Measurements from ENCODE around the gene JPH3.

The JPH3 gene

GRCh38 chr16:87628940-87629339 is 26.6 kb downstream of the JPH3 start:
- peaks cover 22% of the 10 kb centered on the region for H3K9me3 ChIP-seq (ENCODE audit: control insufficient read depth, low read length)
- H3K4me1 ChIP-seq (ENCODE audit: control insufficient read depth, insufficient read depth, low read length) = peaks cover 7% of the 10 kb centered on the region
- no peak overlapping the region for H3K4me3 ChIP-seq (ENCODE audit: low read length)
- peaks cover 49% of the 10 kb centered on the region for H3K27me3 ChIP-seq (replicated peaks; ENCODE audit: control insufficient read depth, insufficient read depth, low read length)
- H3K9ac ChIP-seq (ENCODE audit: low read length) = no peak overlapping the region
- no peaks in the 10 kb centered on the region for H3K36me3 ChIP-seq (ENCODE audit: control insufficient read depth, insufficient read depth, low read length, severe bottlenecking)
- DNase-seq (ENCODE audit: low read depth) = peak; percentile 70

- DNase-seq (ENCODE audit: low read depth) = no peak
- Histone ChIP-seq H3K36me3 (ENCODE audit: control insufficient read depth, insufficient read depth, low read length, severe bottlenecking) (no peaks in the 10 kb centered on the region), H3K4me1 (ENCODE audit: control insufficient read depth, insufficient read depth, low read length) (peaks cover 12% of the 10 kb centered on the region), H3K27me3 (replicated peaks; ENCODE audit: control insufficient read depth, insufficient read depth, low read length) (peaks cover 45% of the 10 kb centered on the region), H3K9ac (ENCODE audit: low read length) (no peak overlapping the region), H3K9me3 (ENCODE audit: control insufficient read depth, low read length) (peaks cover 22% of the 10 kb centered on the region), H3K4me3 (ENCODE audit: low read length) (no peak overlapping the region)
Measured at GRCh38 chr16:87631067-87631466, 28.8 kb downstream of the JPH3 start.

DNA sequence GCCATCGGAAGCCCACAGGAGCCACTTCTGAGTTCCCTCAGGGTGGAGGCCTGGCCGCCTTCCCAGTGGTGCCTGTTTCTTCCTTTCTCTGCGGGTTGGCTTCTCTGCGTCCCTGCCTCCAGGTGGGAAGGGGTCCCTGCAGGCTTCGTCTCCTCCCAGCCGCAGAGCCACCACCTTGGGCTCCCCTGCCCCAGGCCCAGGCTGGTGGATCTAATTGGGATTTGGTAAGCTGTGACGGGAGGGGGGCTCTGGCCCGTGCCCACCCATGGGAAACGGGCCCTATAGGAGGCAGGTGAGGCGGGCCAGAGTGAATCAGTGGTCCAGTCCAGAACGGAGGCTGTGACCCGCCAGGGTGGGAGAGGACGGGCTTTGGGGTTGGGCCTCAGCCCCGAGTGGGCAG is 32.1 kb downstream of the JPH3 start:
- DNase-seq (ENCODE audit: low read depth) = no peak
- no peak overlapping the region for H3K9ac ChIP-seq (ENCODE audit: low read length)
- no peaks in the 10 kb centered on the region for H3K36me3 ChIP-seq (ENCODE audit: control insufficient read depth, insufficient read depth, low read length, severe bottlenecking)
- H3K4me3 ChIP-seq (ENCODE audit: low read length) = no peak overlapping the region
- peaks cover 5% of the 10 kb centered on the region for H3K4me1 ChIP-seq (ENCODE audit: control insufficient read depth, insufficient read depth, low read length)
- peaks cover 22% of the 10 kb centered on the region for H3K9me3 ChIP-seq (ENCODE audit: control insufficient read depth, low read length)
- peaks cover 43% of the 10 kb centered on the region for H3K27me3 ChIP-seq (replicated peaks; ENCODE audit: control insufficient read depth, insufficient read depth, low read length)

DNA sequence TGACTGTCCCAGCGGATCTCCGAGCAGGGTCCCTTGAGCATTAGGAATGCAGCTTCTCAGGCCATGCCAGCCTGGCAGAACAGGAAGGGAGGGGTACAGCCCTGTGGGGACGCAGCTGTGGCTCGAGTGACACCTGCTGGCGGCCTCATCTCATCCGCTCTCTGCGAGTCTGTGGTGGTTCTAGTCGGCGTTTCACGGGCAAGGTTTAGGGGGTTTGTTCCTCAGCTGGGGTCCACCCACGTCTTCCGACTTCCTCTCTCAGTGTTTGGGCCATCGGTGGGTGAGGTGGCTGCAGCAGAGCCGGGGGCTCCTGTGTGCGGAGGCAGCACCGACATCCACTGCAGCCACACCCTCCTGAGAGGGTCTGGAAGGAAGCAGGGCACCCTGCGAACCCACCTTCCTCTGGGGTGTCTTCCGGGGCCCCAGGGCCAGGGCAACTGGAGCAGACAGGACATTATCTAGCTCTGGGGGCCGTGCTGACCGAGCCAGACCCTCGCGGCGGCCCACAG is 33.3 kb downstream of the JPH3 start:
- peaks cover 5% of the 10 kb centered on the region for H3K4me1 ChIP-seq (ENCODE audit: control insufficient read depth, insufficient read depth, low read length)
- no peak overlapping the region for H3K9ac ChIP-seq (ENCODE audit: low read length)
- no peaks in the 10 kb centered on the region for H3K36me3 ChIP-seq (ENCODE audit: control insufficient read depth, insufficient read depth, low read length, severe bottlenecking)
- no peak overlapping the region for H3K4me3 ChIP-seq (ENCODE audit: low read length)
- H3K27me3 ChIP-seq (replicated peaks; ENCODE audit: control insufficient read depth, insufficient read depth, low read length) = peaks cover 47% of the 10 kb centered on the region
- H3K9me3 ChIP-seq (ENCODE audit: control insufficient read depth, low read length) = peaks cover 16% of the 10 kb centered on the region
- DNase-seq (ENCODE audit: low read depth) = peak; percentile 60

DNA sequence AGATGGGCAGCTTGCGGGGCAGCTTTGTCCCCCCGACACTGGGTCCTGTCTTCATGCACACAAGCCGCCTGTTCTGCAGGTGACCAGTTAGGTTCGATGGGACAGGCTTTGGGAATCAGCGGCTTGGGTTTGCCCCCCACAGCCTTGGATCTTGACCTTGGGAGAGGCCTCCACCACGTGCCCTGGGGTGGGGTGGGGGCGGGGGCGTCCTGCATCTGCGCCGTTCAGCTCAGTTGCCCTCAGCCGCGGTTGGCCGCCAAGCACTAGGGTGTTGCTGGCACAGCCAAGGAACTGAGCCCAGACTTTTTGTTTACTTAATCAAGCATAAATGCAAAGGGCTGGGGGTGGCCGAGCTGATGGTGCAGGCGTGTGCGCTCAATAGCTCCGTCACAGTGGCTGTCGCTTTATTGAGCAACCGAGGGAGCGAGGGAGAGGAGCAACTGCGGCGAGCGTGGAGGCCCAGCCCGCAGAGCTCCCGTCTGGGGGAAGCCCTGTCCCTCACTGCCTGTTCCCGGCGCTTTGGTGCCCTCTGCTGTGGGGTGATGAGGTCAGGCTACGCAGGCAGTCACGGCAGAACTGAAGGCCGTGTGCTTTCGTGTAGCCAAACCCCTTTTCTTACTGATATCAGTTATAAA is 33.9 kb downstream of the JPH3 start:
- H3K36me3 ChIP-seq (ENCODE audit: control insufficient read depth, insufficient read depth, low read length, severe bottlenecking) = no peaks in the 10 kb centered on the region
- H3K4me3 ChIP-seq (ENCODE audit: low read length) = no peak overlapping the region
- peak overlapping the region; percentile 18 for H3K9ac ChIP-seq (ENCODE audit: low read length)
- H3K4me1 ChIP-seq (ENCODE audit: control insufficient read depth, insufficient read depth, low read length) = peaks cover 5% of the 10 kb centered on the region
- H3K27me3 ChIP-seq (replicated peaks; ENCODE audit: control insufficient read depth, insufficient read depth, low read length) = peaks cover 47% of the 10 kb centered on the region
- DNase-seq (ENCODE audit: low read depth) = peak; percentile 91
- H3K9me3 ChIP-seq (ENCODE audit: control insufficient read depth, low read length) = peaks cover 10% of the 10 kb centered on the region

DNA sequence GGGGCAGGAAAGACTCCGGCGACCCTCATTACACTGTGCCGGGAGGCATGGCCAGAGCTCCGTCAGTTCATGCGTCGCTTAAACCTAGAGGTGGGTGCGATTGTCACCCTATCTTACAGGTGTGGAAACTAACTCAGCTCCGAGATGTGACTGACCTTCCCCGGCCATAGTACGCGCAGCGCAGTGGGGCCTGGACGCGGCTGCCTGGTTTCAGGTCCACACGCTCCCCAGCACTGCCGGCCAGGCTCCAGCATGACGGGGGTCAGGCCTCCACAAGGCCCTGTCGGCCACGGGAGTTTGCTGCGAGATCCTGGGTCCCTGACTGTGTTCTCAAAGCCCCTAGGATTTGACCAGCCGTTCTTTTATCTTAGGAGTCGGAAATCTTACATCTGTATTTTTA is 34.4 kb downstream of the JPH3 start:
- Histone ChIP-seq H3K9me3 (ENCODE audit: control insufficient read depth, low read length) (peaks cover 4% of the 10 kb centered on the region), H3K4me1 (ENCODE audit: control insufficient read depth, insufficient read depth, low read length) (peaks cover 5% of the 10 kb centered on the region), H3K27me3 (replicated peaks; ENCODE audit: control insufficient read depth, insufficient read depth, low read length) (peaks cover 47% of the 10 kb centered on the region), H3K9ac (ENCODE audit: low read length) (peak overlapping the region; percentile 18), H3K36me3 (ENCODE audit: control insufficient read depth, insufficient read depth, low read length, severe bottlenecking) (no peaks in the 10 kb centered on the region), H3K4me3 (ENCODE audit: low read length) (no peak overlapping the region)
- DNase-seq (ENCODE audit: low read depth) = no peak

- no peak overlapping the region for H3K9ac ChIP-seq (ENCODE audit: low read length)
- peaks cover 42% of the 10 kb centered on the region for H3K27me3 ChIP-seq (replicated peaks; ENCODE audit: control insufficient read depth, insufficient read depth, low read length)
- H3K9me3 ChIP-seq (ENCODE audit: control insufficient read depth, low read length) = no peaks in the 10 kb centered on the region
Measured at GRCh38 chr16:87637357-87637756, 35.0 kb downstream of the JPH3 start.

GRCh38 chr16:87638736-87639135 is 36.4 kb downstream of the JPH3 start:
- no peaks in the 10 kb centered on the region for H3K36me3 ChIP-seq (ENCODE audit: control insufficient read depth, insufficient read depth, low read length, severe bottlenecking)
- H3K27me3 ChIP-seq (replicated peaks; ENCODE audit: control insufficient read depth, insufficient read depth, low read length) = peaks cover 49% of the 10 kb centered on the region
- no peak overlapping the region for H3K4me3 ChIP-seq (ENCODE audit: low read length)
- DNase-seq (ENCODE audit: low read depth) = no peak
- H3K9ac ChIP-seq (ENCODE audit: low read length) = no peak overlapping the region
- no peaks in the 10 kb centered on the region for H3K9me3 ChIP-seq (ENCODE audit: control insufficient read depth, low read length)
- H3K4me1 ChIP-seq (ENCODE audit: control insufficient read depth, insufficient read depth, low read length) = peaks cover 5% of the 10 kb centered on the region

More at GRCh38 chr16:87637357-87637756, 35.0 kb downstream of the JPH3 start:
- H3K4me1 ChIP-seq (ENCODE audit: control insufficient read depth, insufficient read depth, low read length) = peaks cover 5% of the 10 kb centered on the region
- H3K36me3 ChIP-seq (ENCODE audit: control insufficient read depth, insufficient read depth, low read length, severe bottlenecking) = no peaks in the 10 kb centered on the region
- no peak overlapping the region for H3K4me3 ChIP-seq (ENCODE audit: low read length)
- no peak for DNase-seq (ENCODE audit: low read depth)

DNA sequence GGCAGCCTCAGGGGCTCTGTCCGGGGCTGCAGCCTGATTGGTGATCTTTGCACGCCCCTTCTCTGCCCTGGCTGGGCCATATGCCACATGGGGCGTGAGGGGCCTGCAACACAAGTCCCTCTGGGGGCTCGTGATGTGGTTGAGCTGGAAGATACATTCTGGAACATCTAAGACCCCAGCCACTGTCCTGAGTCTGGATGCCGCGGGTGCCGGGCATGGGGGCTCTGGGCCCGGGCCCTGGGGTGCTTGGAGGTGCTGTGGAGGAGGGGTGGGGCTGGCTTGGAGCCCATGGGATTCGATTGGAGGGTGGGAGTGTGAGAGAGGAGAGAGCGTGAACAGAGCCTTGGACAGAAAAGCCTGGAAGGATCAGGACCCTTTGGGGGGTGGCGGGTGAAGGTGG is 39.4 kb downstream of the JPH3 start:
- H3K9ac ChIP-seq (ENCODE audit: low read length) = no peak overlapping the region
- H3K4me3 ChIP-seq (ENCODE audit: low read length) = no peak overlapping the region
- H3K27me3 ChIP-seq (replicated peaks; ENCODE audit: control insufficient read depth, insufficient read depth, low read length) = peaks cover 54% of the 10 kb centered on the region
- no peaks in the 10 kb centered on the region for H3K9me3 ChIP-seq (ENCODE audit: control insufficient read depth, low read length)
- H3K36me3 ChIP-seq (ENCODE audit: control insufficient read depth, insufficient read depth, low read length, severe bottlenecking) = no peaks in the 10 kb centered on the region
- no peaks in the 10 kb centered on the region for H3K4me1 ChIP-seq (ENCODE audit: control insufficient read depth, insufficient read depth, low read length)
- DNase-seq (ENCODE audit: low read depth) = no peak

DNA sequence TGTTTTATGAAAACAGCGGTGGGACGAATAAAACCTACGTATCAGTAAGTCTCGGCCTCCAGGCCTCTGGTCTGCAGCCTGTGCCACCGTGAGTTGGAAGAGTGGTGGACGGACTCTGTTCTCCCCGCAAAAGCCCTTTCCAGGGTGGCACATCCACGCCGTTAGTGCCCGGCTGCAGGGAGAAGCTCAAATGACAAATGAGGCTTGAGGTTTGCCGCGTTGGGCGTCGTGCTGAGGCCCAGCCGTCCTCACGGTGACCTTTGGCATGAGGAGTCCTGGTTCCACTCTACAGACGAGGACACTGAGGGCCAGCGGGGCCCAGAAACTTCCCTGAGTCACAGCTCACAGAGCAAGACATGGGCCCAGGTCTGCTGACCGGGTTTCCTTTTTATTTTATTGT is 40.2 kb downstream of the JPH3 start:
- Histone ChIP-seq H3K9ac (ENCODE audit: low read length) (no peak overlapping the region), H3K9me3 (ENCODE audit: control insufficient read depth, low read length) (no peaks in the 10 kb centered on the region), H3K4me1 (ENCODE audit: control insufficient read depth, insufficient read depth, low read length) (no peaks in the 10 kb centered on the region), H3K36me3 (ENCODE audit: control insufficient read depth, insufficient read depth, low read length, severe bottlenecking) (no peaks in the 10 kb centered on the region), H3K27me3 (replicated peaks; ENCODE audit: control insufficient read depth, insufficient read depth, low read length) (peaks cover 61% of the 10 kb centered on the region), H3K4me3 (ENCODE audit: low read length) (no peak overlapping the region)
- no peak for DNase-seq (ENCODE audit: low read depth)

- no peak overlapping the region for H3K4me3 ChIP-seq (ENCODE audit: low read length)
- no peak overlapping the region for H3K9ac ChIP-seq (ENCODE audit: low read length)
- H3K4me1 ChIP-seq (ENCODE audit: control insufficient read depth, insufficient read depth, low read length) = no peaks in the 10 kb centered on the region
- DNase-seq (ENCODE audit: low read depth) = no peak
- H3K9me3 ChIP-seq (ENCODE audit: control insufficient read depth, low read length) = no peaks in the 10 kb centered on the region
- H3K27me3 ChIP-seq (replicated peaks; ENCODE audit: control insufficient read depth, insufficient read depth, low read length) = peaks cover 66% of the 10 kb centered on the region
- no peaks in the 10 kb centered on the region for H3K36me3 ChIP-seq (ENCODE audit: control insufficient read depth, insufficient read depth, low read length, severe bottlenecking)
Measured at GRCh38 chr16:87644186-87644585, 41.9 kb downstream of the JPH3 start.

- H3K9ac ChIP-seq (ENCODE audit: low read length) = no peak overlapping the region
- no peaks in the 10 kb centered on the region for H3K9me3 ChIP-seq (ENCODE audit: control insufficient read depth, low read length)
- DNase-seq (ENCODE audit: low read depth) = no peak
- no peaks in the 10 kb centered on the region for H3K4me1 ChIP-seq (ENCODE audit: control insufficient read depth, insufficient read depth, low read length)
- H3K4me3 ChIP-seq (ENCODE audit: low read length) = no peak overlapping the region
- no peaks in the 10 kb centered on the region for H3K36me3 ChIP-seq (ENCODE audit: control insufficient read depth, insufficient read depth, low read length, severe bottlenecking)
- peaks cover 66% of the 10 kb centered on the region for H3K27me3 ChIP-seq (replicated peaks; ENCODE audit: control insufficient read depth, insufficient read depth, low read length)
Measured at GRCh38 chr16:87644596-87644995, 42.3 kb downstream of the JPH3 start.

All from adipocyte (in vitro differentiated cells).